HEK293T (cell line): Measurements from ENCODE around the gene EGLN1.
"Not testable (repeated sequence)": the region's sequence is repeated elsewhere in the genome, so short reads cannot be mapped to it uniquely, and the experiment has no call there.

Source experiments
- FOXA1 ChIP-seq: fragments of 450-650 bp; IDR thresholded peaks from 2 replicates; pipeline ENCODE4 v1.6.1; 2016; ENCODE audit warnings: mild to moderate bottlenecking
- FOXK2 ChIP-seq: fragments of 450-650 bp; IDR thresholded peaks from 2 replicates; pipeline ENCODE4 v1.6.1; 2016; ENCODE audit warnings: mild to moderate bottlenecking
- LEF1 ChIP-seq: fragments of 450-650 bp; IDR thresholded peaks from 2 replicates; pipeline ENCODE4 v1.6.1; 2017; ENCODE audit warnings: mild to moderate bottlenecking, borderline replicate concordance
- SP1 ChIP-seq: fragments of 450-650 bp; IDR thresholded peaks from 2 replicates; pipeline ENCODE4 v1.6.1; 2017

GRCh38 chr1:231457956-231458355 is 35.9 kb upstream of the EGLN1 start:
- TF ChIP-seq FOXK2, FOXA1, SP1, LEF1: not testable (repeated sequence)
